B cell (primary cell): ENCODE measurements around the gene INF2. TPM values are rescaled to one million over a fixed set of nuclear protein-coding genes. Genes with fewer than 3 reads are reported as not detected.

ENCODE experiments used
- ATAC-seq: fragments of 200-7000 bp; cut with Tn5 transposase; one replicate; pipeline ENCODE4 v1.10.0; 2021; ENCODE audit warnings: low read depth, mild to moderate bottlenecking, moderate number of reproducible peaks, moderate library complexity
- CTCF ChIA-PET: fragments of 350-600 bp; sonication (Branson Sonifier 250); formaldehyde crosslinking; loops from one replicate; lab custom pipeline; 2021; ENCODE audit warnings: antibody characterized with exemption, inconsistent platforms; lab: Charles Lee
- POLR2A ChIA-PET: fragments of 350-600 bp; sonication (Branson Sonifier 250); formaldehyde crosslinking; loops from one replicate; lab custom pipeline; 2021; ENCODE audit warnings: antibody characterized with exemption; lab: Charles Lee
- DNase-seq: peaks from one replicate; pipeline ENCODE4 v3.0.0; 2013
- H2AFZ ChIP-seq: 2 replicates; pipeline ENCODE4 v1.6.1; 2012; ENCODE audit warnings: mild to moderate bottlenecking, low read depth, low read length; ENCODE audit not compliant: insufficient read depth, poor library complexity, severe bottlenecking
- H3K27ac ChIP-seq, 2 donors: 1 replicate in 1 of 2; 2 replicates in 1 of 2; pipeline ENCODE4 v1.5.1; 2012 to 2013; ENCODE audit warnings: low read length in 2 of 2, mild to moderate bottlenecking in 2 of 2, moderate library complexity in 1 of 2
- H3K27me3 ChIP-seq, 4 experiments: fragments of 200-600 bp in 1 of 4; sonication (generic) in 1 of 4; replicated peaks in 1 of 4; 1 replicate in 2 of 4; 2 replicates in 2 of 4; pipeline versions ENCODE4 v1.6.1 to v1.7.0; 2013 to 2016; ENCODE audit warnings: low read length in 3 of 4, mild to moderate bottlenecking in 2 of 4, mixed read lengths in 1 of 4, moderate library complexity in 1 of 4; ENCODE audit not compliant: insufficient read depth in 4 of 4, control insufficient read depth in 3 of 4; ENCODE audit errors: control extremely low read depth in 1 of 4
- H3K36me3 ChIP-seq, 2 experiments: replicated peaks in 1 of 2; 1 replicate in 1 of 2; 2 replicates in 1 of 2; pipeline versions ENCODE4 v1.6.1 to v1.7.1; 2013; ENCODE audit warnings: low read length in 1 of 2; ENCODE audit not compliant: insufficient read depth in 2 of 2, control insufficient read depth in 1 of 2; ENCODE audit errors: control extremely low read depth in 1 of 2, extremely low read depth in 1 of 2
- H3K4me1 ChIP-seq, 2 donors: fragments of 200-600 bp in 1 of 2; sonication (generic) in 1 of 2; 1 replicate in 1 of 2; 2 replicates in 1 of 2; pipeline versions ENCODE4 v1.5.1 to v1.6.1; 2013 to 2017; ENCODE audit warnings: low read length in 2 of 2; ENCODE audit not compliant: control insufficient read depth in 2 of 2, insufficient read depth in 2 of 2
- H3K4me2 ChIP-seq: replicated peaks from 2 replicates; pipeline ENCODE3; 2012; ENCODE audit warnings: mild to moderate bottlenecking, low read depth, low read length; ENCODE audit not compliant: poor library complexity, severe bottlenecking
- H3K4me3 ChIP-seq, 5 experiments: fragments of 200-600 bp in 1 of 5; sonication (generic) in 1 of 5; 1 replicate in 3 of 5; 2 replicates in 2 of 5; pipeline versions ENCODE4 v1.5.1 to v1.7.0; 2011 to 2016; ENCODE audit warnings: low read length in 4 of 5, mild to moderate bottlenecking in 4 of 5, low read depth in 2 of 5, control low read depth in 1 of 5, moderate library complexity in 1 of 5; ENCODE audit not compliant: insufficient read depth in 1 of 5; ENCODE audit errors: control extremely low read depth in 1 of 5, extremely low read depth in 1 of 5
- H3K79me2 ChIP-seq: fragments of 200-600 bp; sonication (generic); one replicate; pipeline ENCODE4 v1.6.0; 2016; ENCODE audit warnings: low read length; ENCODE audit not compliant: control insufficient read depth, insufficient read depth
- H3K9ac ChIP-seq: fragments of 200-600 bp; sonication (generic); 2 replicates; pipeline ENCODE4 v1.6.1; 2017; ENCODE audit warnings: mild to moderate bottlenecking, low read length, moderate library complexity
- H3K9me3 ChIP-seq, 3 donors: one replicate each; pipeline versions ENCODE4 v1.6.1 to v1.7.1; 2013; ENCODE audit warnings: low read length in 2 of 3; ENCODE audit not compliant: control insufficient read depth in 2 of 3, insufficient read depth in 1 of 3; ENCODE audit errors: control extremely low read depth in 1 of 3
- H4K20me1 ChIP-seq: 2 replicates; pipeline ENCODE4 v1.6.0; 2012; ENCODE audit warnings: mild to moderate bottlenecking, low read length; ENCODE audit not compliant: insufficient read depth, control insufficient read depth, poor library complexity, severe bottlenecking
- H3K27ac Mint-ChIP-seq: one replicate; pipeline ENCODE4 v1.8.0; 2021; ENCODE audit warnings: mixed read lengths
- H3K27me3 Mint-ChIP-seq: one replicate; pipeline ENCODE4 v1.8.0; 2021; ENCODE audit warnings: mixed read lengths
- H3K4me1 Mint-ChIP-seq: one replicate; pipeline ENCODE4 v1.8.0; 2021; ENCODE audit warnings: mixed read lengths
- H3K4me3 Mint-ChIP-seq: one replicate; pipeline ENCODE4 v1.8.0; 2021; ENCODE audit warnings: mixed read lengths
- H3K9me3 Mint-ChIP-seq: one replicate; pipeline ENCODE4 v1.8.0; 2022; ENCODE audit warnings: mixed read lengths; ENCODE audit not compliant: insufficient read depth
- CTCF ChIP-seq: fragments of 200-600 bp; IDR thresholded peaks from one replicate; pipeline ENCODE4 v1.8.0; 2022; ENCODE audit warnings: antibody characterized with exemption, mild to moderate bottlenecking
- EZH2 ChIP-seq: IDR thresholded peaks from 2 replicates; pipeline ENCODE4 v1.6.1; 2012; ENCODE audit warnings: borderline replicate concordance, low read depth, mild to moderate bottlenecking, moderate library complexity, low read length; ENCODE audit not compliant: insufficient read depth, poor library complexity, severe bottlenecking
- WGBS: methylation state at CpG from one replicate; pipeline ENCODE4 v1.1.5; 2013; ENCODE audit warnings: missing lambda C conversion rate; ENCODE audit not compliant: insufficient coverage; 5-methylcytosine and 5-hydroxymethylcytosine counted together
- intact Hi-C: fragments of 100-400 bp; cut with micrococcal nuclease; formaldehyde crosslinking; loops from one replicate; pipeline ENCODE4 v1.10.0; 2022
- polyA plus RNA-seq: library from polyadenylated mRNA; depleted of rRNA; stranded (reverse); fragments of >200 nt; gene quantifications from 2 replicates; pipeline ENCODE4 v1.2.3, GENCODE V29; 2012
- total RNA-seq, 2 donors: library from RNA; stranded (reverse); fragments of 120-200 nt in 1 of 2; gene quantifications; 1 replicate in 1 of 2; 2 replicates in 1 of 2; pipeline versions ENCODE4 v1.2.3 to v1.2.4, GENCODE V29; 2013 to 2022

INF2 gene
- total and polyA plus RNA-seq, 2 donors (not counting 1 experiment from before 2014, with no cell fraction given) = 90.2 to 100 TPM

- H3K27me3 ChIP-seq = no peaks in the 10 kb centered on the region
- no peaks in the 10 kb centered on the region for H3K27me3 Mint-ChIP-seq
- peaks cover 0 to 19% (median 0%) of the 10 kb centered on the region in 3 donors for H3K9me3 ChIP-seq
- no peak overlapping the region for H2AFZ ChIP-seq
- peak overlapping the region; percentile 87 for H3K27ac Mint-ChIP-seq
- no peak for DNase-seq
- peaks cover 68% of the 10 kb centered on the region for H3K4me1 Mint-ChIP-seq
- H3K27ac ChIP-seq = no peak overlapping the region
- H4K20me1 ChIP-seq = no peaks in the 10 kb centered on the region
- peaks cover 55 to 65% of the 10 kb centered on the region in 2 donors for H3K4me1 ChIP-seq
- TF ChIP-seq EZH2 = no peak
- TF ChIP-seq CTCF = no peak
- no peak for ATAC-seq
- 100% methylated on average over 6 of the region's 6 CpGs for WGBS
- H3K9ac ChIP-seq = no peak overlapping the region
- ChIA-PET POLR2A (no interaction called here), CTCF (interaction anchor here (0.7 to 1.9 kb wide), 3 partner anchors 14 to 31 kb away, joined by 3 to 6 read pairs (median 3); no protein-coding TSS in a partner anchor)
- no peaks in the 10 kb centered on the region for H3K36me3 ChIP-seq
- H3K4me3 ChIP-seq = no peak overlapping the region
- intact Hi-C loops = no loop called here
- peak overlapping the region; percentile 43 for H3K4me3 Mint-ChIP-seq
- no peaks in the 10 kb centered on the region for H3K79me2 ChIP-seq
- no peaks in the 10 kb centered on the region for H3K9me3 Mint-ChIP-seq
- no peak overlapping the region for H3K4me2 ChIP-seq
Measured at GRCh38 chr14:104654119-104654518, 35.3 kb upstream of the INF2 start.

GRCh38 chr14:104655128-104655848, 34.1 kb upstream of the INF2 start:
- peak overlapping the region; percentile 96 for H3K4me2 ChIP-seq
- ATAC-seq (no peak), DNase-seq (no peak)
- Mint-ChIP-seq H3K27me3 (no peaks in the 10 kb centered on the region), H3K27ac (peak overlapping the region; percentile 99), H3K4me3 (peak overlapping the region; percentile 84), H3K4me1 (peaks cover 70% of the 10 kb centered on the region), H3K9me3 (no peaks in the 10 kb centered on the region)
- no peaks in the 10 kb centered on the region for H3K27me3 ChIP-seq
- H3K4me1 ChIP-seq = peaks cover 61 to 69% of the 10 kb centered on the region in 2 donors
- H4K20me1 ChIP-seq = no peaks in the 10 kb centered on the region
- no peak for TF ChIP-seq EZH2
- no peak for TF ChIP-seq CTCF
- ChIA-PET CTCF (interaction anchor here (1.9 to 3.9 kb wide), 3 partner anchors 11 to 30 kb away, joined by 6 to 37 read pairs (median 19); no protein-coding TSS in a partner anchor), POLR2A (interaction anchor here (1.0 kb wide), 1 partner anchor 54 kb away, joined by 3 read pairs; no protein-coding TSS in a partner anchor)
- H3K79me2 ChIP-seq = no peaks in the 10 kb centered on the region
- peaks cover 0 to 19% (median 0%) of the 10 kb centered on the region in 3 donors for H3K9me3 ChIP-seq
- H3K36me3 ChIP-seq = no peaks in the 10 kb centered on the region
- H3K27ac ChIP-seq = peak overlapping the region; percentile 98 to 100
- H3K9ac ChIP-seq = no peak overlapping the region
- WGBS = 97% methylated on average over 13 of the region's 14 CpGs
- no peak overlapping the region for H2AFZ ChIP-seq
- H3K4me3 ChIP-seq = no peak overlapping the region
- intact Hi-C loops = no loop called here
